MM.1S (cell line): ENCODE measurements around the gene TXNDC17.

Experiments
- DNase-seq: peaks from one replicate; pipeline ENCODE4 v3.0.0-alpha.2; 2015
- H2AFZ ChIP-seq: fragments of 300-600 bp; sonication (generic); 2 replicates; pipeline ENCODE4 v1.6.0; 2016; ENCODE audit warnings: antibody characterized with exemption, low read length
- H3F3A ChIP-seq: fragments of 300-600 bp; sonication (generic); 2 replicates; pipeline ENCODE4 v1.6.1; 2016; ENCODE audit warnings: mild to moderate bottlenecking, antibody characterized with exemption, low read length, moderate library complexity, mixed read lengths; ENCODE audit not compliant: insufficient read depth
- H3K27ac ChIP-seq: fragments of 300-600 bp; sonication (generic); 2 replicates; pipeline ENCODE4 v1.5.1; 2016; ENCODE audit warnings: mild to moderate bottlenecking, low read length
- H3K27me3 ChIP-seq: fragments of 300-600 bp; sonication (generic); replicated peaks from 2 replicates; pipeline ENCODE4 v1.6.0; 2016; ENCODE audit warnings: low read length; ENCODE audit not compliant: insufficient read depth
- H3K36me3 ChIP-seq: fragments of 300-600 bp; sonication (generic); replicated peaks from 2 replicates; pipeline ENCODE4 v1.6.1; 2016; ENCODE audit warnings: mild to moderate bottlenecking, low read length, mixed read lengths; ENCODE audit not compliant: insufficient read depth
- H3K4me1 ChIP-seq: fragments of 300-600 bp; sonication (generic); 2 replicates; pipeline ENCODE4 v1.6.1; 2016; ENCODE audit warnings: low read length, mixed read lengths
- H3K4me2 ChIP-seq: fragments of 300-600 bp; sonication (generic); 2 replicates; pipeline ENCODE4 v1.6.0; 2016; ENCODE audit warnings: low read depth, low read length
- H3K4me3 ChIP-seq: fragments of 300-600 bp; sonication (generic); 2 replicates; pipeline ENCODE4 v1.5.1; 2016; ENCODE audit warnings: low read length, mixed read lengths
- H3K79me2 ChIP-seq: fragments of 300-600 bp; sonication (generic); 2 replicates; pipeline ENCODE4 v1.6.1; 2016; ENCODE audit warnings: mixed run types, low read length, mixed read lengths
- H3K9ac ChIP-seq: fragments of 300-600 bp; sonication (generic); 2 replicates; pipeline ENCODE4 v1.6.1; 2016; ENCODE audit warnings: low read length, mixed read lengths
- H3K9me2 ChIP-seq: fragments of 300-600 bp; sonication (generic); replicated peaks from 2 replicates; pipeline ENCODE4 v1.6.1; 2016; ENCODE audit warnings: mild to moderate bottlenecking, low read length, mixed read lengths; ENCODE audit not compliant: insufficient read depth
- H3K9me3 ChIP-seq: fragments of 300-600 bp; sonication (generic); replicated peaks from 2 replicates; pipeline ENCODE4 v1.6.1; 2016; ENCODE audit warnings: mild to moderate bottlenecking, low read length, mixed read lengths; ENCODE audit not compliant: insufficient read depth
- H4K20me1 ChIP-seq: fragments of 300-600 bp; sonication (generic); 2 replicates; pipeline ENCODE4 v1.6.1; 2016; ENCODE audit warnings: mild to moderate bottlenecking, low read length, moderate library complexity, mixed read lengths; ENCODE audit not compliant: insufficient read depth
- EZH2 ChIP-seq: fragments of 300-600 bp; sonication (generic); optimal IDR thresholded peaks from 2 replicates; pipeline ENCODE3; 2017; ENCODE audit warnings: low read depth, mild to moderate bottlenecking, antibody characterized with exemption, low read length, mixed read lengths
- EZH2phosphoT487 ChIP-seq: fragments of 300-600 bp; sonication (generic); IDR thresholded peaks from 2 replicates; pipeline ENCODE4 v1.6.1; 2018; ENCODE audit warnings: antibody characterized with exemption, low read length
- TF ChIP-seq, protein P1 (sequence below): fragments of 300-600 bp; sonication (generic); IDR thresholded peaks from 2 replicates; pipeline ENCODE4 v1.5.1; 2016; ENCODE audit warnings: antibody characterized with exemption, low read length, mixed read lengths

TXNDC17 gene

DNA sequence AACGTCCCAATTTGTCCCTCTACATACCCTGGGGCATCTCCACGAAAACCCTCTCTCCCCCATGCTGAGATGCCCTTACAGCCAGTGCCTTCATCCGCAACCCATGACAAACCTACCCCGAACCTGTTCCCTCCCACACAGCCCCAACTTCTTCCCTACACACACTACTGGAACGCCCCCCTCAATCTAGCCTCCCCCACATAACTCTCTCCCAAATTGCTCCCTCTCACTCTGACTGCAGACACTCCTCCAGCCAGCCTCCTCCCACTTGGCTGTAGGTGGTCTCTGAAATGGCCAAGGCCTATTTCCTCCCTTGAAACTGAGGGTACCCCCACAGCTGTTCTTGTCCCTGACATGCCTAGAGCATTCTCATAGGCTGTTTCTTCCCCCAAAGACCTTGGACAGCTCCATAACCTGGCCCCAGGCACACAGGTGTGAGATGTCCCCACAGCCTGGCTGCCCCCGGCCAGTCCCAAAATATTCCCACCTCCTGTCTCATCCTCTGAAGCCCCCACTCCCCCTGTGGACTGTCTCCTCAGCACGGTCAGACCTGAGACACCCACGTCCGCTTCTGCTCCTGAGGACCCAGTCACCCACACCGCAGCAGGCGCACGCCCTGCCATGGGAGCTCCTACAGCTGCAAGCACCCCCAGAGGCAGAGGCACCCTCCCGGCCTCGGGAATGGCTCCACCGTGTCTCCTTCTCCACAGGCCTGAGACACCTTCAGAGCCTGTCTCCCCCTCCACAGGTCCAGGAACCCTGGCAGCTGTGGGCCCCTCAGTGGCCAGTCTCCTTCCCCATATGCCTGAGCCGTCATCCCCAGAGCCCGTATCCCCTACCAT, 4.0 kb upstream of the TXNDC17 start:
- no peaks in the 10 kb centered on the region for H3K9me2 ChIP-seq
- H3K4me3 ChIP-seq: no peak overlapping the region
- H2AFZ ChIP-seq: no peak overlapping the region
- H3K4me1 ChIP-seq: peaks cover 7% of the 10 kb centered on the region; the same call in 1 of the 2 replicates
- no peaks in the 10 kb centered on the region for H3K36me3 ChIP-seq
- H3K27me3 ChIP-seq: no peaks in the 10 kb centered on the region
- H3K4me2 ChIP-seq: no peak overlapping the region
- DNase-seq: no peak
- H3K9me3 ChIP-seq: no peaks in the 10 kb centered on the region
- H3F3A ChIP-seq: no peaks in the 10 kb centered on the region; the same call in 1 of the 2 replicates
- TF ChIP-seq, protein P1, sequence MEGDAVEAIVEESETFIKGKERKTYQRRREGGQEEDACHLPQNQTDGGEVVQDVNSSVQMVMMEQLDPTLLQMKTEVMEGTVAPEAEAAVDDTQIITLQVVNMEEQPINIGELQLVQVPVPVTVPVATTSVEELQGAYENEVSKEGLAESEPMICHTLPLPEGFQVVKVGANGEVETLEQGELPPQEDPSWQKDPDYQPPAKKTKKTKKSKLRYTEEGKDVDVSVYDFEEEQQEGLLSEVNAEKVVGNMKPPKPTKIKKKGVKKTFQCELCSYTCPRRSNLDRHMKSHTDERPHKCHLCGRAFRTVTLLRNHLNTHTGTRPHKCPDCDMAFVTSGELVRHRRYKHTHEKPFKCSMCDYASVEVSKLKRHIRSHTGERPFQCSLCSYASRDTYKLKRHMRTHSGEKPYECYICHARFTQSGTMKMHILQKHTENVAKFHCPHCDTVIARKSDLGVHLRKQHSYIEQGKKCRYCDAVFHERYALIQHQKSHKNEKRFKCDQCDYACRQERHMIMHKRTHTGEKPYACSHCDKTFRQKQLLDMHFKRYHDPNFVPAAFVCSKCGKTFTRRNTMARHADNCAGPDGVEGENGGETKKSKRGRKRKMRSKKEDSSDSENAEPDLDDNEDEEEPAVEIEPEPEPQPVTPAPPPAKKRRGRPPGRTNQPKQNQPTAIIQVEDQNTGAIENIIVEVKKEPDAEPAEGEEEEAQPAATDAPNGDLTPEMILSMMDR: no peak
- TF ChIP-seq EZH2phosphoT487: no peak
- TF ChIP-seq EZH2: no peak
- H3K9ac ChIP-seq: no peak overlapping the region
- H3K79me2 ChIP-seq: peaks cover 18% of the 10 kb centered on the region
- H4K20me1 ChIP-seq: no peaks in the 10 kb centered on the region
- no peak overlapping the region for H3K27ac ChIP-seq

DNA sequence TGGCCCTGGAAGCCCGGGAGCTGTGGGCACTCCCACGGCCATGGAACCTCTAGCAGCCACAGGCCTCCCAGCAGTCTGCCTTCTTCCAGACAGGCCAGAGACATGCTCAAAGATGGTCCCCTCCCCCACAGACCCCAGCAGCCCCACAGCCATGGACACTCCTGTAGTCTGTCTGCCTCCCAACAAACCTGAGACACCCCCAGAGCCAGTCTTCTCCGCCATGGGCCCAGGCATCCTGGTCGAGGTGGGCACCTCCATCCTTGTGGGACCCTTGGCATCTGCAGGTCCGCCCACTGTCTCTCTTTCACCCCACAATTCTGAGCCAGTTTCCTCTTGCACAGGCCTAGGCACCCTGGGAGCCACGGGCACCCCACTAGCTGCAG, 3.4 kb upstream of the TXNDC17 start:
- no peak overlapping the region for H3K4me2 ChIP-seq
- no peaks in the 10 kb centered on the region for H3K9me2 ChIP-seq
- no peak overlapping the region for H3K27ac ChIP-seq
- no peak overlapping the region for H2AFZ ChIP-seq
- no peaks in the 10 kb centered on the region for H3K27me3 ChIP-seq
- H3K4me3 ChIP-seq: no peak overlapping the region
- no peak overlapping the region for H3K9ac ChIP-seq
- H3F3A ChIP-seq: no peaks in the 10 kb centered on the region; the same call in 1 of the 2 replicates
- no peaks in the 10 kb centered on the region for H3K36me3 ChIP-seq
- H4K20me1 ChIP-seq: no peaks in the 10 kb centered on the region
- H3K9me3 ChIP-seq: no peaks in the 10 kb centered on the region
- H3K4me1 ChIP-seq: peaks cover 13% of the 10 kb centered on the region; the same call in 1 of the 2 replicates
- TF ChIP-seq EZH2 (no peak), EZH2phosphoT487 (no peak)
- TF ChIP-seq, protein P1: no peak
- no peak for DNase-seq
- H3K79me2 ChIP-seq: peaks cover 24% of the 10 kb centered on the region

DNA sequence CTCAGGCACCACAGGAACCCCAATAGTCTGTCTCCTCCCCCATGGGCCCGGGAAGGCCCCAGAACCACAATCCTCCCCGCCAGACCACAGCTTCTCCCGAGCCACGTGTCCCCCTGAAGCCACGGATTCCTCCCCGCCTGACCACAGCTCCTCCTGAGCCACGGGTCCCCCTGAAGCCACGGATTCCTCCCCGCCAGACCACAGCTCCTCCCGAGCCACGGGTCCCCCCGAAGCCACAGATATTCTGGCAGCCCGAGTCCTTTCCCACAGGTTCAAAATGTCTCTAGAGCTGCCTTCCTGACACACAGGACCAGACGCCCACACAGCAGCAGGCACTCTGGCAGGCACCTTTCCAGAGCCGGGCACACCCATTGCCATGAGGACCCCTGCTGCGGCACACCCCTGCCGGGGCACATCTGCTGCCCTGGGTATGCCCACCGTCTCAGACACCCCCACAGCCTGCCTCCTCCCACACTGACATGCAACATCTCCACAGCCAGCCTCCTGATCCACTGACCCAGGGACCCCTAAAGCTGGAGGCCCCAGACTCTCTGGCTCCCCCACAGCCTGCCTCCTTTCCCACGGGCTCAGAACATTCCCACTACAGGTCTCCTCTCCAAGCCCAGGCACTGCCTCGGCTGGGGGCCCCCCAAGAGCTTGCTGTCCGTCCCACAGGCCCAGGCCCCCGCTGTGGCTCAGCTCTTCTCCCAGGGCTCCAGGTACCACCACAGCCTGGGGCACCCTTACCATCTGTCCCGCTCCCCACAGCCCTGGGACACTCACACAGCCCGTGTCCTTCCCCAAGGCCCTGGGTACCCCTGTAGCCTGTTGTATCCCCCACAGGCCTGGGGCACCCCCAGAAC, 2.6 kb upstream of the TXNDC17 start:
- Histone ChIP-seq H3K9me3 (no peaks in the 10 kb centered on the region), H3F3A (peaks cover 5% of the 10 kb centered on the region), H3K4me1 (peaks cover 13% of the 10 kb centered on the region; the same call in 1 of the 2 replicates), H2AFZ (no peak overlapping the region), H3K79me2 (peaks cover 30% of the 10 kb centered on the region), H3K4me3 (no peak overlapping the region), H3K36me3 (no peaks in the 10 kb centered on the region), H3K9me2 (no peaks in the 10 kb centered on the region), H3K9ac (no peak overlapping the region), H3K27ac (no peak overlapping the region), H3K4me2 (no peak overlapping the region), H4K20me1 (no peaks in the 10 kb centered on the region), H3K27me3 (no peaks in the 10 kb centered on the region)
- TF ChIP-seq, protein P1: no peak
- TF ChIP-seq EZH2phosphoT487: no peak
- no peak for TF ChIP-seq EZH2
- DNase-seq: no peak
